ENCODE data around the gene RING1.

DNA sequence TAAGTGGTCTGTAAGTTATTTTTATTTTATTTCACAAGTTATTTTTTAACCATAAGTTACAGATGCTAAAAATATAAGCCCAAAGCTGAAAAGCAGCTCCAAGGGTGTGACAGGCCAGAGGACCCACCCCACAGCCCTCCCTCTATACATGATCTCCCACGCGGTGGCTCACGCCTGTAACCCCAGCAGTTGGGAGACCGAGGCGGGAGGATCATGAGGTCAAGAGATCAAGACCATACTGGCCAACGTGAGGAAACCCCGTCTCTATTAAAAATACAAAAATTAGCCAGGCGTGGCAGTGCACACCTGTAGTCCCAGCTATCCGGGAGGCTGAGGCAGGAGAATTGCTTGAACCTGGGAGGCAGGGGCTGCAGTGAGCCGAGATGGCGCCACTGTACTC is 48.2 kb upstream of the RING1 start:
- TF ChIP-seq, protein P1, sequence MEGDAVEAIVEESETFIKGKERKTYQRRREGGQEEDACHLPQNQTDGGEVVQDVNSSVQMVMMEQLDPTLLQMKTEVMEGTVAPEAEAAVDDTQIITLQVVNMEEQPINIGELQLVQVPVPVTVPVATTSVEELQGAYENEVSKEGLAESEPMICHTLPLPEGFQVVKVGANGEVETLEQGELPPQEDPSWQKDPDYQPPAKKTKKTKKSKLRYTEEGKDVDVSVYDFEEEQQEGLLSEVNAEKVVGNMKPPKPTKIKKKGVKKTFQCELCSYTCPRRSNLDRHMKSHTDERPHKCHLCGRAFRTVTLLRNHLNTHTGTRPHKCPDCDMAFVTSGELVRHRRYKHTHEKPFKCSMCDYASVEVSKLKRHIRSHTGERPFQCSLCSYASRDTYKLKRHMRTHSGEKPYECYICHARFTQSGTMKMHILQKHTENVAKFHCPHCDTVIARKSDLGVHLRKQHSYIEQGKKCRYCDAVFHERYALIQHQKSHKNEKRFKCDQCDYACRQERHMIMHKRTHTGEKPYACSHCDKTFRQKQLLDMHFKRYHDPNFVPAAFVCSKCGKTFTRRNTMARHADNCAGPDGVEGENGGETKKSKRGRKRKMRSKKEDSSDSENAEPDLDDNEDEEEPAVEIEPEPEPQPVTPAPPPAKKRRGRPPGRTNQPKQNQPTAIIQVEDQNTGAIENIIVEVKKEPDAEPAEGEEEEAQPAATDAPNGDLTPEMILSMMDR (conservative IDR thresholded peaks at IDR 0.05; ENCODE audit: low read length) = no peak
- TF ChIP-seq EZH2phosphoT487 (IDR thresholded peaks at IDR 0.05; ENCODE audit: borderline replicate concordance, low read depth, low read length) = no peak
